K562 (cell line): Measurements from ENCODE around the gene U2AF1L4. TPM values are rescaled to one million over a fixed set of nuclear protein-coding genes. Genes with fewer than 3 reads are reported as not detected.
A peak's percentile ranks its signal among the peaks of the same experiment; 100 is the strongest.

Source experiments
- ATAC-seq: fragments of 200-7000 bp; cut with Tn5 transposase; 3 replicates; pipeline ENCODE4 v1.9.1; 2020; ENCODE audit warnings: moderate library complexity
- BruUV-seq: library from RNA; stranded (reverse); fragments of 400-500 nt; replicated peaks from 2 replicates; lab custom pipeline; 2021; lab: Mats Ljungman, UMichigan
- CTCF ChIA-PET: fragments of 300-600 bp; formaldehyde crosslinking; extraction: SDS; loops from one replicate; lab custom pipeline; 2021; ENCODE audit warnings: low intra/inter-chr PET ratio; lab: Yijun Ruan, JAX
- POLR2A ChIA-PET: fragments of 300-600, 350-650 bp; sonication (Branson Sonifier 250); formaldehyde crosslinking; extraction: SDS; loops from one replicate; lab custom pipeline; 2021; ENCODE audit warnings: antibody characterized with exemption, inconsistent platforms; lab: Yijun Ruan, JAX
- DNase-seq, 4 experiments: peaks; one replicate each; pipeline versions ENCODE4 v3.0.0 to v3.0.0-alpha.2; 2011 to 2018; ENCODE audit warnings: low spot score in 3 of 4, mixed read lengths in 3 of 4; ENCODE audit errors: extremely low read depth in 1 of 4
- FAIRE-seq: peaks from 2 replicates; lab custom pipeline; 2011; peaks lifted over from hg19 to GRCh38; lab: Jason Lieb, UNC
- H2AFZ ChIP-seq: 2 replicates; pipeline ENCODE4 v1.6.0; 2011; ENCODE audit warnings: low read depth, low read length, control low read depth, inconsistent platforms
- H3K27ac ChIP-seq: fragments of 200-600 bp; 3 replicates; pipeline ENCODE4 v1.8.0; 2011; ENCODE audit warnings: low read depth, mild to moderate bottlenecking, control low read depth, inconsistent platforms, low read length, moderate library complexity, mixed read lengths; ENCODE audit errors: extremely low read depth
- H3K27me3 ChIP-seq, 2 experiments: fragments of 300-600 bp in 1 of 2; 2 replicates in 1 of 2; 3 replicates in 1 of 2; pipeline versions ENCODE4 v1.6.0 to v1.8.0; 2011; ENCODE audit warnings: inconsistent platforms in 2 of 2, low read length in 2 of 2, mild to moderate bottlenecking in 1 of 2, mixed read lengths in 1 of 2, moderate library complexity in 1 of 2; ENCODE audit not compliant: control insufficient read depth in 2 of 2, insufficient read depth in 2 of 2
- H3K36me3 ChIP-seq: fragments of 300-600 bp; 3 replicates; pipeline ENCODE4 v1.8.0; 2011; ENCODE audit warnings: mild to moderate bottlenecking, low read length, inconsistent platforms; ENCODE audit not compliant: control insufficient read depth, insufficient read depth
- H3K4me1 ChIP-seq, 2 experiments: fragments of 200-600 bp in 1 of 2; replicated peaks in 1 of 2; 2 replicates in 1 of 2; 3 replicates in 1 of 2; pipeline versions ENCODE4 v1.5.1 to v1.8.0; 2011; ENCODE audit warnings: inconsistent platforms in 2 of 2, low read length in 2 of 2, mild to moderate bottlenecking in 1 of 2, mixed read lengths in 1 of 2, moderate library complexity in 1 of 2; ENCODE audit not compliant: control insufficient read depth in 2 of 2, insufficient read depth in 2 of 2
- H3K4me2 ChIP-seq: 2 replicates; pipeline ENCODE4 v1.6.1; 2011; ENCODE audit warnings: low read length, control low read depth, inconsistent platforms, mixed read lengths; ENCODE audit not compliant: insufficient read depth
- H3K4me3 ChIP-seq: fragments of 200-600 bp; sonication (generic), shearing (Covaris generic); 2 replicates; pipeline ENCODE4 v1.5.1; 2016; ENCODE audit warnings: control low read depth, inconsistent platforms
- H3K79me2 ChIP-seq: fragments of 200-600 bp; 3 replicates; pipeline ENCODE4 v1.8.0; 2011; ENCODE audit warnings: low read length, inconsistent platforms; ENCODE audit not compliant: control insufficient read depth, insufficient read depth
- H3K9ac ChIP-seq, 2 experiments: 2 replicates each; pipeline versions ENCODE4 v1.6.0 to v1.6.1; 2011; ENCODE audit warnings: low read depth in 2 of 2, low read length in 2 of 2, control low read depth in 1 of 2, inconsistent platforms in 1 of 2, mild to moderate bottlenecking in 1 of 2, mixed read lengths in 1 of 2; ENCODE audit not compliant: insufficient read depth in 1 of 2
- H3K9me1 ChIP-seq: one replicate; pipeline ENCODE4 v1.6.0; 2011; ENCODE audit warnings: inconsistent platforms, mild to moderate bottlenecking, low read length, moderate library complexity; ENCODE audit not compliant: control insufficient read depth, insufficient read depth
- H3K9me3 ChIP-seq: replicated peaks from 2 replicates; pipeline ENCODE4 v1.5.1; 2011; ENCODE audit warnings: low read depth, low read length, inconsistent platforms; ENCODE audit not compliant: control insufficient read depth, insufficient read depth
- H4K20me1 ChIP-seq: replicated peaks from 2 replicates; pipeline ENCODE4 v1.6.1; 2011; ENCODE audit warnings: low read length, inconsistent platforms, mixed read lengths; ENCODE audit not compliant: control insufficient read depth, insufficient read depth
- ADNP ChIP-seq: fragments of 200-800 bp; sonication (Bioruptor generic); IDR thresholded peaks from 2 replicates; pipeline ENCODE4 v1.6.1; 2016; ENCODE audit warnings: missing genetic modification characterization, missing compliant biosample characterization
- NEUROD1 ChIP-seq: fragments of 150-350 bp; IDR thresholded peaks from 2 replicates; pipeline ENCODE4 v1.6.1; 2014; ENCODE audit warnings: borderline replicate concordance, low read length, low read depth; ENCODE audit not compliant: partially characterized antibody
- NUFIP1 ChIP-seq: fragments of 450-650 bp; IDR thresholded peaks from 2 replicates; pipeline ENCODE4 v1.6.1; 2018; ENCODE audit not compliant: partially characterized antibody
- OTX1 ChIP-seq: fragments of 450-650 bp; formaldehyde crosslinking; IDR thresholded peaks from 2 replicates; pipeline ENCODE4 v1.4.0; 2022; ENCODE audit warnings: mild to moderate bottlenecking
- SAFB ChIP-seq: fragments of 200-400 bp; formaldehyde crosslinking; IDR thresholded peaks from 2 replicates; pipeline ENCODE4 v1.6.1; 2017; ENCODE audit warnings: low read depth, low read length, borderline replicate concordance
- SMAD4 ChIP-seq: fragments of 250-450 bp; sonication (Bioruptor Pico); conservative IDR thresholded peaks from 2 replicates; pipeline ENCODE4 v1.8.0; 2021; ENCODE audit warnings: inconsistent platforms, mild to moderate bottlenecking, moderate library complexity
- whole genome bisulfite sequencing: fragments of 100-300 bp; shearing (Covaris generic); methylation state at CpG from one replicate; pipeline ENCODE4 v1.1.6; 2016; ENCODE audit warnings: low coverage, mixed read lengths; ENCODE audit not compliant: insufficient coverage; ENCODE audit errors: missing lambda C conversion rate; 5-methylcytosine and 5-hydroxymethylcytosine counted together
- in situ Hi-C: fragments of 300-500 bp; cut with MboI; formaldehyde crosslinking; loops from 4 replicates; pipeline ENCODE4 v1.15.0; 2018; ENCODE audit warnings: inconsistent platforms, mixed read lengths
- intact Hi-C: fragments of 100-400 bp; cut with micrococcal nuclease; formaldehyde crosslinking; loops from 2 replicates; pipeline ENCODE4 v1.14.2; 2022
- polyA plus RNA-seq, 8 experiments: library from polyadenylated mRNA; depleted of rRNA in 4 of 8; stranded (reverse) in 5 of 8; unstranded in 3 of 8; fragments of >200 nt; fragmentation: Nextera tagmentation in 2 of 8; fragmentation: Illumina TruSeq in 1 of 8; extraction: Ambion mirVana in 2 of 8; extraction: Trizol in 1 of 8; gene quantifications; 2 replicates each; pipeline versions ENCODE4 v1.2.1 to v1.2.3, GENCODE V29; 2011 to 2014; ENCODE audit warnings: inconsistent platforms in 1 of 8, missing spikeins in 1 of 8
- total RNA-seq, 7 experiments: library from RNA; depleted of rRNA in 6 of 7; stranded (reverse); fragments of >200 nt in 6 of 7; fragmentation: Illumina TruSeq in 2 of 7; extraction: Trizol in 2 of 7; gene quantifications; 2 replicates each; pipeline versions ENCODE4 v1.2.1 to v1.2.3, GENCODE V29; 2011 to 2021; ENCODE audit warnings: low replicate concordance in 1 of 7
- TF ChIP-seq, protein P1 (sequence below), 2 experiments: fragments of 450-650 bp in 1 of 2; sonication (generic) in 1 of 2; formaldehyde crosslinking in 1 of 2; IDR thresholded peaks; 2 replicates each; pipeline versions ENCODE4 v1.7.1 to v1.9.0; 2016 to 2022; ENCODE audit warnings: inconsistent platforms in 1 of 2, mild to moderate bottlenecking in 1 of 2, missing genetic modification reagents in 1 of 2
- TF ChIP-seq, protein P2 (sequence below), 2 experiments: IDR thresholded peaks in 1 of 2; conservative IDR thresholded peaks in 1 of 2; 2 replicates each; pipeline ENCODE4 v1.6.1; 2016; ENCODE audit warnings: low read depth in 2 of 2, mild to moderate bottlenecking in 1 of 2, missing compliant biosample characterization in 1 of 2, missing genetic modification characterization in 1 of 2, moderate library complexity in 1 of 2

Gene U2AF1L4
- total and polyA plus RNA-seq, 9 of the 15 experiments (the other 6 are each of a cell fraction or from before 2014, with no cell fraction given) = 8.4 to 19.5 (median 12.6) TPM

DNA sequence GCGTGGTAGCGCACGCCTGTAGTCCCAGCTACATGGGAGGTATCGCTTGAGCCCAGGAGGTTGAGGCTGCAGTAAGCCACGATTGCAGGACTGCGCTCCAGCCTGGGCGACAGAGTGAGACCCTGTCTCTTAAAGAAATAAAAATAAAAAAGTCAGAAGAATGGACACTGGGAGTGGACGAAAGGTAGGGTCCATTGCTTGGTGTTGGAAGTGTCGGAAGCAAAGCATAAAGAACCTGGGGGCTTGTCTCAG is 29.8 kb upstream of the U2AF1L4 start:
- 0% methylated on average over 9 of the region's 9 CpGs for WGBS
- peak overlapping the region; percentile 57 for H3K4me3 ChIP-seq
- peaks cover 5% of the 10 kb centered on the region; the same call in 1 of the 3 replicates for H3K79me2 ChIP-seq
- peaks cover 3% of the 10 kb centered on the region for H3K9me1 ChIP-seq
- no TSS peak for BruUV-seq
- in situ Hi-C loops = no loop called here
- H3K27ac ChIP-seq = no peak overlapping the region
- peak overlapping the region; percentile 85 for H2AFZ ChIP-seq
- H3K27me3 ChIP-seq = no peaks in the 10 kb centered on the region
- ChIA-PET CTCF (no interaction called here), POLR2A (interaction anchor here (0.8 to 1.4 kb wide), 2 partner anchors 10 to 31 kb away, joined by 3 read pairs; no protein-coding TSS in a partner anchor)
- no peak for FAIRE-seq
- intact Hi-C loops = no loop called here
- no peak for DNase-seq
- no peaks in the 10 kb centered on the region for H3K9me3 ChIP-seq
- H3K36me3 ChIP-seq = peaks cover 15% of the 10 kb centered on the region; the same call in 2 of the 3 replicates
- H3K4me1 ChIP-seq = peaks cover 10 to 28% of the 10 kb centered on the region in 2 experiments
- peak; percentile 24 for ATAC-seq
- H4K20me1 ChIP-seq = no peaks in the 10 kb centered on the region; the same call in 1 of the 2 replicates
- H3K4me2 ChIP-seq = peak overlapping the region; percentile 70
- peak overlapping the region; percentile 5 to 77; a peak in 2 of 4 replicates for H3K9ac ChIP-seq
- TF ChIP-seq, protein P1, sequence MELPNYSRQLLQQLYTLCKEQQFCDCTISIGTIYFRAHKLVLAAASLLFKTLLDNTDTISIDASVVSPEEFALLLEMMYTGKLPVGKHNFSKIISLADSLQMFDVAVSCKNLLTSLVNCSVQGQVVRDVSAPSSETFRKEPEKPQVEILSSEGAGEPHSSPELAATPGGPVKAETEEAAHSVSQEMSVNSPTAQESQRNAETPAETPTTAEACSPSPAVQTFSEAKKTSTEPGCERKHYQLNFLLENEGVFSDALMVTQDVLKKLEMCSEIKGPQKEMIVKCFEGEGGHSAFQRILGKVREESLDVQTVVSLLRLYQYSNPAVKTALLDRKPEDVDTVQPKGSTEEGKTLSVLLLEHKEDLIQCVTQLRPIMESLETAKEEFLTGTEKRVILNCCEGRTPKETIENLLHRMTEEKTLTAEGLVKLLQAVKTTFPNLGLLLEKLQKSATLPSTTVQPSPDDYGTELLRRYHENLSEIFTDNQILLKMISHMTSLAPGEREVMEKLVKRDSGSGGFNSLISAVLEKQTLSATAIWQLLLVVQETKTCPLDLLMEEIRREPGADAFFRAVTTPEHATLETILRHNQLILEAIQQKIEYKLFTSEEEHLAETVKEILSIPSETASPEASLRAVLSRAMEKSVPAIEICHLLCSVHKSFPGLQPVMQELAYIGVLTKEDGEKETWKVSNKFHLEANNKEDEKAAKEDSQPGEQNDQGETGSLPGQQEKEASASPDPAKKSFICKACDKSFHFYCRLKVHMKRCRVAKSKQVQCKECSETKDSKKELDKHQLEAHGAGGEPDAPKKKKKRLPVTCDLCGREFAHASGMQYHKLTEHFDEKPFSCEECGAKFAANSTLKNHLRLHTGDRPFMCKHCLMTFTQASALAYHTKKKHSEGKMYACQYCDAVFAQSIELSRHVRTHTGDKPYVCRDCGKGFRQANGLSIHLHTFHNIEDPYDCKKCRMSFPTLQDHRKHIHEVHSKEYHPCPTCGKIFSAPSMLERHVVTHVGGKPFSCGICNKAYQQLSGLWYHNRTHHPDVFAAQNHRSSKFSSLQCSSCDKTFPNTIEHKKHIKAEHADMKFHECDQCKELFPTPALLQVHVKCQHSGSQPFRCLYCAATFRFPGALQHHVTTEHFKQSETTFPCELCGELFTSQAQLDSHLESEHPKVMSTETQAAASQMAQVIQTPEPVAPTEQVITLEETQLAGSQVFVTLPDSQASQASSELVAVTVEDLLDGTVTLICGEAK (IDR thresholded peaks at IDR 0.05) = no peak
- TF ChIP-seq, protein P1 (CRISPR knock-in tag; IDR thresholded peaks at IDR 0.05) = no peak
- TF ChIP-seq, protein P2, sequence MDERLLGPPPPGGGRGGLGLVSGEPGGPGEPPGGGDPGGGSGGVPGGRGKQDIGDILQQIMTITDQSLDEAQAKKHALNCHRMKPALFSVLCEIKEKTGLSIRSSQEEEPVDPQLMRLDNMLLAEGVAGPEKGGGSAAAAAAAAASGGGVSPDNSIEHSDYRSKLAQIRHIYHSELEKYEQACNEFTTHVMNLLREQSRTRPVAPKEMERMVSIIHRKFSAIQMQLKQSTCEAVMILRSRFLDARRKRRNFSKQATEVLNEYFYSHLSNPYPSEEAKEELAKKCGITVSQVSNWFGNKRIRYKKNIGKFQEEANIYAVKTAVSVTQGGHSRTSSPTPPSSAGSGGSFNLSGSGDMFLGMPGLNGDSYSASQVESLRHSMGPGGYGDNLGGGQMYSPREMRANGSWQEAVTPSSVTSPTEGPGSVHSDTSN (CRISPR knock-in tag; IDR thresholded peaks at IDR 0.05; ENCODE audit: low read depth) = no peak
- TF ChIP-seq, protein P2 (tag; conservative IDR thresholded peaks at IDR 0.05; ENCODE audit: low read depth) = peak; percentile 39; the same call in 1 of the 2 replicates
- TF ChIP-seq OTX1 (CRISPR knock-in tag) = 0 out of 2 replicates have a peak, but pooled peaks have one; percentile 25
- no peak for TF ChIP-seq ADNP (tag)
- TF ChIP-seq SAFB = no peak
- no peak for TF ChIP-seq NEUROD1
- TF ChIP-seq SMAD4 = 0 out of 2 replicates have a peak, but pooled peaks have one; percentile 3
- TF ChIP-seq NUFIP1 = no peak
